GM10248 (cell line): ENCODE measurements around the gene DNMT3A.

Experiments
- CTCF ChIA-PET: fragments of 300-600 bp; sonication (Branson Sonifier 250); formaldehyde crosslinking; extraction: SDS; loops from one replicate; lab custom pipeline; 2021; ENCODE audit warnings: antibody characterized with exemption; lab: Yijun Ruan, JAX
- POLR2A ChIA-PET: fragments of 350-650 bp; sonication (Branson Sonifier 250); formaldehyde crosslinking; extraction: SDS; loops from one replicate; lab custom pipeline; 2020; ENCODE audit warnings: antibody characterized with exemption; lab: Yijun Ruan, JAX
- DNase-seq: peaks from one replicate; pipeline ENCODE4 v3.0.0; 2012; ENCODE audit errors: extremely low spot score
- CTCF ChIP-seq: IDR thresholded peaks from 2 replicates; pipeline ENCODE4 v1.5.1; 2012; ENCODE audit warnings: mild to moderate bottlenecking, low read depth; ENCODE audit errors: extremely low read depth, missing control alignments, control extremely low read depth

DNMT3A gene

GRCh38 chr2:25246558-25247290, 95.0 kb downstream of the DNMT3A start:
- CTCF ChIA-PET: interaction anchor here (1.4 to 1.9 kb wide), 4 partner anchors 18 to 116 kb away, joined by 3 to 6 read pairs (median 4); no protein-coding TSS in a partner anchor
- POLR2A ChIA-PET: no interaction called here
- TF ChIP-seq CTCF: no peak
- DNase-seq: no peak

- TF ChIP-seq CTCF: no peak
- POLR2A ChIA-PET: no interaction called here
- no peak for DNase-seq
- CTCF ChIA-PET: interaction anchor here (1.9 kb wide), 1 partner anchor 117 kb away, joined by 4 read pairs; no protein-coding TSS in a partner anchor
Observed at GRCh38 chr2:25246001-25246400, 95.7 kb downstream of the DNMT3A start.

GRCh38 chr2:25245141-25245540, 96.6 kb downstream of the DNMT3A start:
- CTCF ChIA-PET: no interaction called here
- no peak for DNase-seq
- POLR2A ChIA-PET: no interaction called here
- TF ChIP-seq CTCF: no peak

GRCh38 chr2:25243995-25244394, 97.7 kb downstream of the DNMT3A start:
- TF ChIP-seq CTCF: no peak
- POLR2A ChIA-PET: no interaction called here
- CTCF ChIA-PET: interaction anchor here (1.1 to 3.4 kb wide), 3 partner anchors 9 to 16 kb away, joined by 3 to 22 read pairs (median 8); no protein-coding TSS in a partner anchor
- no peak for DNase-seq

GRCh38 chr2:25241452-25241851, 100.3 kb downstream of the DNMT3A start:
- ChIA-PET CTCF (interaction anchor here (2.2 to 3.4 kb wide), 2 partner anchors 11 to 13 kb away, joined by 8 to 22 read pairs; no protein-coding TSS in a partner anchor), POLR2A (no interaction called here)

GRCh38 chr2:25240636-25241035, 101.1 kb downstream of the DNMT3A start:
- no peak for DNase-seq
- ChIA-PET CTCF (interaction anchor here (3.4 to 5.0 kb wide), 2 partner anchors 12 kb away, joined by 21 to 22 read pairs; no protein-coding TSS in a partner anchor), POLR2A (no interaction called here)
- no peak for TF ChIP-seq CTCF

More at GRCh38 chr2:25241452-25241851, 100.3 kb downstream of the DNMT3A start:
- no peak for TF ChIP-seq CTCF
- no peak for DNase-seq
